ENCODE results near the gene SLC43A2. TPM values are rescaled to one million over a fixed set of nuclear protein-coding genes. Genes with fewer than 3 reads are reported as not detected.
A peak's percentile ranks its signal among the peaks of the same experiment; 100 is the strongest.

Gene SLC43A2
- total and polyA plus RNA-seq, 2 of the 13 experiments (the other 11 are each of a cell fraction or from before 2014, with no cell fraction given), result 7.3 to 20.0 TPM

- TF ChIP-seq KLF13 (CRISPR knock-in tag; IDR thresholded peaks at IDR 0.05) (no peak), ZNF558 (CRISPR knock-in tag; IDR thresholded peaks at IDR 0.05; ENCODE audit: borderline replicate concordance) (peak; percentile 70; the same call in 1 of the 2 replicates), ZFP90 (CRISPR knock-in tag; IDR thresholded peaks at IDR 0.05; ENCODE audit: borderline replicate concordance) (no peak), ZBTB39 (CRISPR knock-in tag; IDR thresholded peaks at IDR 0.05) (no peak), DNMT3B (CRISPR knock-in tag; conservative IDR thresholded peaks at IDR 0.05) (no peak), ZNF329 (CRISPR knock-in tag; IDR thresholded peaks at IDR 0.05; ENCODE audit: low read depth) (no peak; the same call in 1 of the 2 replicates), FOSL1 (CRISPR knock-in tag; IDR thresholded peaks at IDR 0.05; ENCODE audit: borderline replicate concordance) (no peak), MBNL3 (CRISPR knock-in tag; conservative IDR thresholded peaks at IDR 0.05) (no peak), GLI4 (CRISPR knock-in tag; IDR thresholded peaks at IDR 0.05; ENCODE audit: borderline replicate concordance) (peak; percentile 32; the same call in 1 of the 2 replicates), IRX3 (CRISPR knock-in tag; IDR thresholded peaks at IDR 0.05; ENCODE audit: borderline replicate concordance, low read depth) (no peak), ZNF710 (CRISPR knock-in tag; IDR thresholded peaks at IDR 0.05; ENCODE audit: borderline replicate concordance) (no peak), CHCHD3 (CRISPR knock-in tag; IDR thresholded peaks at IDR 0.05) (0 out of 2 replicates have a peak, but pooled peaks have one; percentile 44), RBM22 (optimal IDR thresholded peaks at IDR 0.05; ENCODE audit: low read length) (no peak), NR2C2 (CRISPR knock-in tag; IDR thresholded peaks at IDR 0.05; ENCODE audit: borderline replicate concordance) (no peak), ZNF781 (CRISPR knock-in tag; IDR thresholded peaks at IDR 0.05; ENCODE audit: borderline replicate concordance, not compliant biosample characterization) (no peak), ZNF720 (CRISPR knock-in tag; IDR thresholded peaks at IDR 0.05) (no peak), ZC3H4 (CRISPR knock-in tag; IDR thresholded peaks at IDR 0.05; ENCODE audit: borderline replicate concordance) (no peak), ZNF276 (CRISPR knock-in tag; IDR thresholded peaks at IDR 0.05; ENCODE audit: low read depth) (no peak), MYC (CRISPR knock-in tag; IDR thresholded peaks at IDR 0.05; ENCODE audit: borderline replicate concordance) (peak; percentile 34; the same call in 1 of the 2 replicates), GPBP1L1 (CRISPR knock-in tag; IDR thresholded peaks at IDR 0.05) (no peak), FOXK1 (CRISPR knock-in tag; IDR thresholded peaks at IDR 0.05; ENCODE audit: borderline replicate concordance, low read depth) (no peak)
Measured at GRCh38 chr17:1627982-1628855, at the start of gene SLC43A2 (continued).

Measured in HepG2 (cell line).